ENCODE data around the gene ADAMTS15. TPM values are rescaled to one million over a fixed set of nuclear protein-coding genes. Genes with fewer than 3 reads are reported as not detected.

Gene ADAMTS15
- total RNA-seq, 1 donor from 2014 or later = 0.20 TPM

DNA sequence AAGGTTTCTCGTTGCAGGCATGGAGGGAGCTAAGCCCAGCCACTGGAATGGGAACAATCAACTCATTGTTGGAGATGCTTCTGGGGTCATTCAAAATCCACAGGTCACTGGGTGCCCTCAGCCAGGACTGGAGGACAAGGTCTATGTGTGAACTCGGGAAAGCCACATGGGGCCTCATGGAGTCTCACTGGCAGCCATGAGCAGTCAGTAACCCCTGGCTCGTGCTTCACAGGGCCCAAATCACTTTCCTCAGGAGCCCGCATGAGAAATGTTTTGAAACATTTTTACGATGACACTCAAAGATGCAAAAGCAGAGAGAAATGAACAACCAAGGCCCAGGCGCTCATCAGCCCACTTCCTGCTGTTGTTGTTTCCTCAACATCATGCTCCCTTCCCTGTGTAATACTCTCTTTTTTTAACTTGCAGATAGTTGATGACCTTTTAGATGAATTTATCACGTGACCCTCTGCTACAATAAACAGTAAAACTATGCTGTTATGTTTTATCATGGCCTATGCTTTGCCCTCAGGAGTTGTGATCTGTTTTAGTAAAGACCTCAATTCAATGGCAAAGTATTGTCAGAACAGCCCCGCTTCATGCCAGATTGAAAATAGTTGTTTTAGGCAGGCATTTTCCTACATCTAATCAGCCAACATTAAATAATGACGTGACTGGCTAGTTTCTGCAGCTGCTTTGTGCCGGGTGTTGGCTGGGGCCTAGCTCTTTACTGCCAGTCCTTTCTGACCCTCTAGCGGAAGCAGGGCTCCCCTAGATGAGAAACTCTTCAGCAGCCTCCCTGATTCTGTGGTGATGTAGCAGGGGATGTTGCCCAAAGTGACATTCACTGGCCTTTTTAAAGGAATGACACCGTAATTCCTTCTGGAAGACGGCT, 39.7 kb downstream of the ADAMTS15 start:
- TF ChIP-seq CTCF (IDR thresholded peaks at IDR 0.05; ENCODE audit: partially characterized antibody, unreplicated experiment) = no peak
- DNase-seq = no peak
- peaks cover 2% of the 10 kb centered on the region for H3K36me3 Mint-ChIP-seq (ENCODE audit: unreplicated experiment)
- no peaks in the 10 kb centered on the region for H3K4me1 Mint-ChIP-seq (ENCODE audit: low read depth, unreplicated experiment)
- H3K27me3 Mint-ChIP-seq (ENCODE audit: unreplicated experiment) = no peaks in the 10 kb centered on the region
- peaks cover 2% of the 10 kb centered on the region for H3K9me3 Mint-ChIP-seq (ENCODE audit: unreplicated experiment)
- no peak overlapping the region for H3K4me3 Mint-ChIP-seq (ENCODE audit: unreplicated experiment)
- H3K27ac Mint-ChIP-seq (ENCODE audit: unreplicated experiment) = no peak overlapping the region

DNA sequence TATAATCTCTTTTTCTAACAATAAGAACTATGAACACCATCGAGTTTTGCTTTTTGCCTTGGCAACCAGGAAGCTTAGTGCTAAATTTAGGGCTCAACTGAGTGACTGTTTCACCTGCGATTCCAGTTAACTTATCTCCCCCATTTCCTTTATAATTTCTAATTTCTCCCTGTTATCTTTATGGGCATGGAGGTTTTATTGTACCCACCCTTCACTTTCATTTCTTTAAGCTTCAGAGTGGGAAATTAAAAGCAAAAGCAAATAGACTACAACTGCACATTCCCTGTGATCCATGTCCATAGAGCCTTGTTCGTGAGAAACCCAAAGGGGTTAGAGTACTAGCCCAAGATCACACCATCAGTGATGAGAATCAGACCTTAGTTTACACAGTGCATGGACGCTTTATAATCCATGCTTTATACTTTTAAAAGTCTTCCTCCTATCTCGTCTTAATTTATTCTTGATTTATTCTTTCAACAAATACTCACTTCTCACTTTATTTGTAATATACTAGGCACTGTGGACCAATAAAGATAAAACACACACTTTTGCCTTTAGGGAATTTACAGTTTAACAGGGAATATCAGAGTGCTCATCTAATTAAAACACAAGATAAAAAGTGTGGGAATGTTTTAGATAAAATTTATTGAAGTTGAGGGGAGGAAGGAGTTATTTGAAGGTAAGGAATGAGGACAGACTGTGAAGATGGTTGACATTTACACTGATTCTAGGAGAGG, 40.6 kb downstream of the ADAMTS15 start:
- Mint-ChIP-seq H3K9me3 (ENCODE audit: unreplicated experiment) (peaks cover under 1% of the 10 kb centered on the region), H3K36me3 (ENCODE audit: unreplicated experiment) (no peaks in the 10 kb centered on the region), H3K4me3 (ENCODE audit: unreplicated experiment) (no peak overlapping the region), H3K27ac (ENCODE audit: unreplicated experiment) (no peak overlapping the region), H3K4me1 (ENCODE audit: low read depth, unreplicated experiment) (no peaks in the 10 kb centered on the region), H3K27me3 (ENCODE audit: unreplicated experiment) (no peaks in the 10 kb centered on the region)
- TF ChIP-seq CTCF (IDR thresholded peaks at IDR 0.05; ENCODE audit: partially characterized antibody, unreplicated experiment) = no peak
- DNase-seq = no peak

GRCh38 chr11:130489716-130490115, 41.3 kb downstream of the ADAMTS15 start:
- no peak for TF ChIP-seq CTCF (IDR thresholded peaks at IDR 0.05; ENCODE audit: partially characterized antibody, unreplicated experiment)
- Mint-ChIP-seq H3K36me3 (ENCODE audit: unreplicated experiment) (no peaks in the 10 kb centered on the region), H3K4me1 (ENCODE audit: low read depth, unreplicated experiment) (no peaks in the 10 kb centered on the region), H3K9me3 (ENCODE audit: unreplicated experiment) (no peaks in the 10 kb centered on the region), H3K4me3 (ENCODE audit: unreplicated experiment) (no peak overlapping the region), H3K27me3 (ENCODE audit: unreplicated experiment) (no peaks in the 10 kb centered on the region), H3K27ac (ENCODE audit: unreplicated experiment) (no peak overlapping the region)
- no peak for DNase-seq

DNA sequence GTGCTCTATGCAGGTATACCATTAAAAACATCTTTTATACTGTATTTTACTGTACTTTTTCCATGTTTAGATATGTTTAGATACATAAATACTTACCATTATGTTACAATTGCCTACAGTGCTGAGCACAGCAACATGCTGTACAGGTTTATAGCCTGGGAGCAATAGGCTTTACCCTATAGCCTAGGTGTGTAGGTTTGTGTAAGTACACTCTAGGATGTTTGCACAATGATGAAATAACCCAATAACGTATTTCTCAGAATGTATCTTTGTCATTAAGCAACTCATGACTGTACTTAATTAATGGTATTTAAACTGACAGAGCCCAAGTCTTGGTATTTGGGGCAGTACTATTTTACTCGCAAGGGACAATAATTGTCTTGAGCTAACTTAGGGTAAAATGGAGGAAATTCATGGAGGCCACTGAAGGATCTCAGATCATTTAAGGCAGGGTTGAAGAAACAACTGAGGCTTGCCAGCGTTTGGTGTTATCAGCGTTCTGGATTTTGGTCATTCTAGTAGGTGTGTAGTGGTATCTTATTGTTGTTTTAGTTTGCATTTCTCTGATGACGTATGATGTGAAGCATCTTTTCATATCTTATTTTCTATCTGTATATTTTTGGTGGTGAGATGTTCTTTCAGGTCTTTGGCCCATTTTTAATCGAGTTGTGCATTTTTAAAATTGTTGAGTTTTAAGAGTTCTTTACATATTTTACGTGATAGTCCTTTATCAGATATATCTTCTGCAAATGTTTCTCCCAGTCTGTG, 42.4 kb downstream of the ADAMTS15 start:
- Mint-ChIP-seq H3K36me3 (ENCODE audit: unreplicated experiment) (no peaks in the 10 kb centered on the region), H3K27ac (ENCODE audit: unreplicated experiment) (no peak overlapping the region), H3K9me3 (ENCODE audit: unreplicated experiment) (no peaks in the 10 kb centered on the region), H3K4me1 (ENCODE audit: low read depth, unreplicated experiment) (no peaks in the 10 kb centered on the region), H3K4me3 (ENCODE audit: unreplicated experiment) (no peak overlapping the region), H3K27me3 (ENCODE audit: unreplicated experiment) (no peaks in the 10 kb centered on the region)
- TF ChIP-seq CTCF (IDR thresholded peaks at IDR 0.05; ENCODE audit: partially characterized antibody, unreplicated experiment) = no peak
- no peak for DNase-seq

All from glutamatergic neuron (in vitro differentiated cells).